HG03460 (cell line): ENCODE data around the gene TMEM255B.
A peak's percentile ranks its signal among the peaks of the same experiment; 100 is the strongest.
"Not testable (repeated sequence)": the region's sequence is repeated elsewhere in the genome, so short reads cannot be mapped to it uniquely, and the experiment has no call there.

Experiments used
- ATAC-seq: cut with Tn5 transposase; IDR thresholded peaks from one replicate; pipeline ENCODE4 v1.9.1; 2021; ENCODE audit not compliant: unreplicated experiment

TMEM255B gene

DNA sequence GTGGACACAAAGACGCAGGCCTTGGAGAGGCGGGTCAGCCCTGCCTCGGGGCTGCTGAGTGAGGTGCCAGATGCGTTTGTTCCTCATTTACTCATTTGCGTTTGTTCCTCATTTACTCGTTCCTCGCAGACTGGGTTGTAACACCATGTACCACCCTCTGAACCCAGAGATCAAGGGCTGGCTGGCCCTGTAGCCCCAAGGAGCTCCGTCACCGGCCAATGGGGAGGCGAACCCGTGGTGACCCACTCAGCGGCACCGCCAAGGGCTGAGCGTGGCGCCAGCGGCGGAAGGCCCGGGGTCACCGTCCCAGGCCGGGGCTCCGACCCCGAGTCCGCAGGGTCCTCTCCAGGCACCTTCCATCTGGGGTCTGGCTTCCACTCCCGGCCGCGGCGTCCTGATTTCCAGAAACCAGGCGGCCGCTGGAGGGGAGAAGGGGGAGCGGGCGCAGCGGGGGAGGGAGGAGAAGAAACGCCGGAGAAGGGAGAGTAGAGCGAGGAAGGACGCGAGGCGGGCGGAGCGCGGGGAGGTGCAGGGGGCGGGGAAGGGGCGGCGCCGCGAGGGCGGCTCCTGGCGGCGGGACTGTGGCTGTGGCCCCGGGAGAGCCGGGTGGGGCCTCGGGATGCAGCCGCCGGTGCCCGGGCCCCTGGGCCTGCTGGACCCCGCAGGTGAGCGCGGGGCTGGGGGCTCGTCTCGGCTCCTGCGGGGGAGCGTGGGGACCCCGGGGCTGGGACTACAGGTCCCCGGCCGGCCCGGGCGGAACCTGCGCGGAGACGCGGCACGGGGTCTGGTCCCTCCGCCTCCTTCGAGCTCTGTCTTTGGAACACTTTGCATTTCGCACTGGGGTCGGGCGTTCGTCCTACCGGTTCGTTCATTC lies at the start of gene TMEM255B:
Gene TMEM255B (plus strand): TSS at position 576 of the 874 bp plus-strand sequence. CDS start 44 bp downstream, at position 620.
- peak; percentile 82 for ATAC-seq

DNA sequence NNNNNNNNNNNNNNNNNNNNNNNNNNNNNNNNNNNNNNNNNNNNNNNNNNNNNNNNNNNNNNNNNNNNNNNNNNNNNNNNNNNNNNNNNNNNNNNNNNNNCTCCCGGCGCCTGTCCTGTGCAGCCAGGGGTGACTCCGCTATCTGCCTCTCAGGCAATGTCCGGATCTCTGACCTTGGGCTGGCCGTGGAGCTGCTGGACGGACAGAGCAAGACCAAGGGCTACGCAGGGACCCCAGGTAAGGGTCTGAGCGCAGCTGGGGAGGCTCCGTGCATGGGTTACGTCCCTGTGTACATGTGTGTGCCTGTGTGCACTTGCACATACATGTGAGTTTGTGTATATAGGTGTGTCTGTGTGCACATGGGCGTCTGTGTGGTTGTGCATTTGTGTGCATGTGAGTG lies 36.1 kb upstream of the TMEM255B start:
- ATAC-seq, result no peak

DNA sequence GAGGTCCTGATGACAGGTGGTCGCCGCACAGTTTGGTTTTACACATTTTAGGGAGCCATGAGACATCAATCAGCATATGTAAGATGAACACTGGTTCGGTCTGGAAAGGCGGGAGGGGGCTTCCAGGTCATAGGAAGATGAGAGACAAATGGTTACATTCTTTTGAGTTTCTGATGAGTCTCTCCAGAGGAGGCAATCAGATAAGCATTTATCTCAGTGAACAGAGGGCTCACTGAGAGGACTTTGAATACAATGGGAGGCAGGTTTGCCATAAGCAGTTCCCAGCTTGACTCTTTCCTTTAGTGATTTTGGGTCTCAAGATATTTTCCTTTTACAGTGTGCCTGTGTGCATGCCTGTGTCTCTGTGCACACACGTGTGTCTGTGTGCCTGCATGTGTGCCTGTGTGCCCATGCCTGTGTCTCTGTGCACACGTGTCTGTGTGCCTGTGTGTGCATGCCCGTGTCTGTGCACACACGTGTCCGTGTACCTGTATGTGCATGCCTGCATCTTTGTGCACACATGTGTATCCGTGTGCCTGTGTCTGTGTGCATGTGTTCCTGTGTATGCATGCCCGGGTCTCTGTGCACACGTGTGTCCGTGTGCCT lies 35.5 kb upstream of the TMEM255B start:
- ATAC-seq, result no peak

DNA sequence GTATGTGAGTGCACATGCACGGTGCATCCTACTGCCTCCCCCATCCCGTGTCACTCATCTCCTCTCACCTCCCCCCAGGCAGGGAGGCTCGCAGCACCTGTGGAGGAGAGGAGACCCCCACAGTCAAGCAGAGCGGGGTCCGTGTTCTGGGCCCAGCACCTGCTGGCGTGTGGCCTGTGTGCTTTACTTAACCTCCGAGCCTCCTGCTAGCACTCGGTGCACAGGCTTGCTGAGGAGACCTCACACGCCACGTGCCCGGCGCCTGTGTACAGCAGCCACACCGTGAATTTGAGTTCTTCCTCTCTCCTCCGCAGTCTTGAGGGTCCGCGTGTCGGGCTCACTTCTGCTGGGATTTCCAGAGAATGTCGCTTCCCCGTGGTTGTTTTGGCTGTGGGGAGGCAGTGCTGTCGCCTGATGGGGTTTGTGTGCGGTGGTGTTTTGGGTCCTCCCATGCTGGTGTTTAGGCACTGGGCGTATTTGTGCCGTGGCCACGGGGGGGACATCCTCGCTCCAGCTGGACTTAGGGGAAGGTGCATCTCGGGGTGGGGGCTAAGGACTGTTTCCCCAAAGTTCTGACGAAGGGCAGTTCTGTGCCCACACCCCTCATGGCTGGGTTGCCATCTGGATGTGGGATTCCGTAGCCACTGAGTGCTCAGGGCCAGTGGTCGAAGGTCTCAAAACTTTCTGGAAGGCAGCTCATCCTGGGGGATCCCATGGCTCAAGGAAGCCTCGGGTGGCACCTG lies 34.8 kb upstream of the TMEM255B start:
- ATAC-seq, result peak; percentile 8

DNA sequence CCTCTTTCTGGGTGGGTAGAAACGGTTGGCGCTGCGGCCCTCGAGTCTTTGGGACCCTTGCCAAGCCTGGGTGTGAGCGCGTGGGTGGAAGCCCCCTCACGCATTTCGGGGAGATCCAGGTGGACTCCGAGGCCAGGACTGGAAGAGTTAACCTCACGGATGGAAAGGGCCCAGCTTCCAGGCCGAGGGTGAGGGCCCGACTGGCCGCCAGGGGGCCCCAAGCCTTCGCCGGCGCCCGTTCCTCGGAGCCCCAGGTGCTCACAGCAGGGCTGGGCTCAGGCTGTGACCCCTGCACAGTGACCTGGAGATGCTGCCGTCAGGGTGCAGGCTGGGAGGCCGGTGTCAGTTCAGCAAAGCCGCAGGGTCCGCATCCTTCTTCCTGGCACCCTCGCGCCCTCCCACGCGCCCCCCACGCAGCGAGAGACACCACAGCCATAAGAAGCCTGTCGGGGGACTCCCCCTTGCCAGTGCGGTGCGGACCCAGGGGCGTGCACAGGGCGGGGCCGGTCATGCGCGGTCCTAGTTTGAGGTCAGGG lies 34.2 kb upstream of the TMEM255B start:
- peak; percentile 93 for ATAC-seq

DNA sequence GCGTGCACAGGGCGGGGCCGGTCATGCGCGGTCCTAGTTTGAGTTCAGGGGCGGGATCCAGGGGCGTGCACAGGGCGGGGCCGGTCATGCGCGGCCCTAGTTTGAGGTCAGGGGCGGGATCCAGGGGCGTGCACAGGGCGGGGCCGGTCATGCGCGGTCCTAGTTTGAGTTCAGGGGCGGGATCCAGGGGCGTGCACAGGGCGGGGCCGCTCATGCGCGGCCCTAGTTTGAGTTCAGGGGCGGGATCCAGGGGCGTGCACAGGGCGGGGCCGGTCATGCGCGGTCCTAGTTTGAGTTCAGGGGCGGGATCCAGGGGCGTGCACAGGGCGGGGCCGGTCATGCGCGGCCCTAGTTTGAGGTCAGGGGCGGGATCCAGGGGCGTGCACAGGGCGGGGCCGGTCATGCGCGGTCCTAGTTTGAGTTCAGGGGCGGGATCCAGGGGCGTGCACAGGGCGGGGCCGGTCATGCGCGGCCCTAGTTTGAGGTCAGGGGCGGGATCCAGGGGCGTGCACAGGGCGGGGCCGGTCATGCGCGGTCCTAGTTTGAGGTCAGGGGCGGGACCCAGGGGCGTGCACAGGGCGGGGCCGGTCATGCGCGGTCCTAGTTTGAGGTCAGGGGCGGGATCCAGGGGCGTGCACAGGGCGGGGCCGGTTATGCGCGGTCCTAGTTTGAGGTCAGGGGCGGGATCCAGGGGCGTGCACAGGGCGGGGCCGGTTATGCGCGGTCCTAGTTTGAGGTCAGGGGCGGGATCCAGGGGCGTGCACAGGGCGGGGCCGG lies 33.5 kb upstream of the TMEM255B start:
- ATAC-seq, result not testable (repeated sequence)

DNA sequence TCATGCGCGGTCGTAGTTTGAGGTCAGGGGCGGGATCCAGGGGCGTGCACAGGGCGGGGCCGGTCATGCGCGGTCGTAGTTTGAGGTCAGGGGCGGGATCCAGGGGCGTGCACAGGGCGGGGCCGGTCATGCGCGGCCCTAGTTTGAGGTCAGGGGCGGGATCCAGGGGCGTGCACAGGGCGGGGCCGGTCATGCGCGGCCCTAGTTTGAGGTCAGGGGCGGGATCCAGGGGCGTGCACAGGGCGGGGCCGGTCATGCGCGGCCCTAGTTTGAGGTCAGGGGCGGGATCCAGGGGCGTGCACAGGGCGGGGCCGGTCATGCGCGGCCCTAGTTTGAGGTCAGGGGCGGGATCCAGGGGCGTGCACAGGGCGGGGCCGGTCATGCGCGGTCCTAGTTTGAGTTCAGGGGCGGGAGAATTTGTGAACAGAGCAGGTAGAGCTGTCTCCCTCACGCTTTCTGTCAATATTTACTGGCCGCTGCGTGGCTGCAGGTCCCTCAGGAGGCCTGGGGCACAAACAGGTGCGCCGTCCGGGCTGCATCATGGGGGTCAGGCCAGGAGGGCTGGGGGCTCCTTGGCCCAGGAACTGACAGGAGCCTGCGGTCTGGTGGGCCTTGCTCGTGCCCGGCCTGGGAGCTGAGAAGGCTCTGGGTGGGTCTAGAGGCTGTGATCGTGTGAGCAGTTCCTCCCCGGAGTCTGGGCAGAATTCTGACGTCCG lies 32.8 kb upstream of the TMEM255B start:
- ATAC-seq, result not testable (repeated sequence)

DNA sequence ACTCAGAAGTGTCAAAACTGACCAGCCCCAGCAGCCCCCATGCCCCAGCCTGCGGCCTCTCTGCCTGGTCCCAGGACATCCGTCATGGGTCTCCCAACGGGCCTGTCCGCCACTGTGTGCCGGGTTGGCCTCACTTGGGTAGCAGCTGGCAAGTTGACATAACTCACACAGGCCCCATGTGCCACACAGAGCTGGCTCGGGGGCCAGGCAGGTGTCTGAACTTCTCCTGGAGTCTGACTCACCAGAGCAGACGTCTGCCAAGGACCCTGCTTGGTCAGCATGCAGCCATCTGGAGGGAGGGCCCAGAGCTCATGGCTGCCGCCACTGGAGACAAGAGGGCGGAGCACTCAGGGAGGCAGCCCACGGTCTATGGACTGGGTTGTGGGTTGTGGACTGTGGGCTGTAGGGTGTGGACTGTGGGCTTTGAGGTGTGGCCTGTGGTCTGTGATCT lies 32.0 kb upstream of the TMEM255B start:
- no peak for ATAC-seq

DNA sequence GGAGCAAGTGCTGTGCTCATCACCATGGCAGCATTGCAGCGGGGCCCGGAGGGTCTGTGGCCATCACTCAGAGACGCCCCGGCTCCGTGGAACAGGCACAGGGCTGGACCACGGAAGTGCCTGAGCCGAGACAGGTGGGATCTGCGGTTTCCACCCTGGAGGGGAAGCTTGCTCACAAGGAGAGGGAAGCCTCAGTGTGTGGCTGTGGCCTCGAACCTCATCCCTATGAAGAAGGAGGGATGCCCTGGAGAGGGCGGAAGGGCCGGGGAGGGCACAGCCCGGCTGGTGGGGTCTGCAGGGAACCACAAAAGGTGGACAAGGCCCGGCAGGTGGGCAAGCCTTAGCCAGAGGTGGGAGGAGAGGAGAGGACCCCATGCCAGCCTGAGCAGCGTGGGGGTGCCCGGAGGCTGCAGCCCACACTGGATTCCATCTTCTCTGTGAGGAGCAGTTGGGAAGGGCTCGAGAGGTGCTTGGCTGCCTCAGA lies 30.4 kb upstream of the TMEM255B start:
- ATAC-seq, result no peak

DNA sequence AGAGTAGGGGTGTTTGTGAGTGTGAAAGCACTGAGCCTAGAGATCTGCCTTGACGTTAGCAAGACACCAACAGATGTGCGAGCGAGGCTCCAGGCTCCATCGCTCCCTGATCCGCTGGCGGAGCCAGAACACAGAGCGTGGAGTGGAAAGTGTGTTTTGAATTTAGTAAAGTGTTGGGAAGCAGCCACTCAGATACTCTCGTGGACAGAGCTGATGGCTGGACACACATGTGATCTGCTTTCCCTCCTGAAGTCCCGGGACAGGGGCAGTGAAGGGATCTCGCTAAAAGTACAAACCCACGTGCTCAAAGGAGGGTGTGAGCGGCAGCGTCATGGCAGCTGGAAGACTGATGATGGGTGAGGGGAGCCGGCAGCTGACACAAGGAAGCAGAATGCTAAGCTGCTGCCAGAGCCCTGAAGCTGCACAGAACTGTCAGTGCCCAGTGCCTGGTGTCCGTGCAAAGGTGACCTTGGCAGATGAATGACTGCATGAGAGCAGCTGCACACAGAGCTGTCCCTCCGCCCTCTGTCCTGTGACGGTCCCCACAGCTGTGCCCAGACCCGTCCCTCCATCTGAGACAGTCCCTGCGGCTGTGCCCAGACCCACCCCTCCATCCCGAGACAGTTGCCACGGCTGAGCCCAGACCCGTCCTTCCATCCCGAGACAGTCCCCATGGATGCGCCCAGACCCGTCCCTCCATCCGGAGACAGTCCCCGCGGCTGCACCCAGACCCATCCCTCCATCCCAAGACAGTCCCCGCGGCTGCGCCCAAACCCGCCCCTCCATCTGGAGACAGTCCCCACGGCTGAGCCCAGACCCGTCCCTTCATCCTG lies 29.6 kb upstream of the TMEM255B start:
- ATAC-seq, result no peak

DNA sequence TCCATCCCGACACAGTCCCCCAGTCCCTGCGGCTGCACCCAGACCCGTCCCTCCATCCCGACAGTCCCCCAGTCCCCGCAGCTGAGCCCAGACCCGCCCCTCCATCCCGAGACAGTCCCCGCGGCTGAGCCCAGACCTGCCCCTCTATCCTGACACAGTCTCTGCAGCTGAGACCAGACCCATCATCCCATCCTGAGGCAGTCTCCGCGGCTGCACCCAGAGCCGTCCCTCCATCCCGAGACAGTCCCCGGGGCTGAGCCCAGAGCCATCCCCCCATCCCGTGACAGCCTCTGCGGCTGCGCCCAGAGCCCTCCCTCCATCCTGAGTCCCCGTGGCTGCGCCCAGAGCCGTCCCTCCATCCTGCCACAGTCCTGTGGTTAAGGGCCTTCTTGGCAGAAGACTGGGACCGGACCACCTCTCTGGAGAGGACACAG lies 28.8 kb upstream of the TMEM255B start:
- ATAC-seq, result no peak

DNA sequence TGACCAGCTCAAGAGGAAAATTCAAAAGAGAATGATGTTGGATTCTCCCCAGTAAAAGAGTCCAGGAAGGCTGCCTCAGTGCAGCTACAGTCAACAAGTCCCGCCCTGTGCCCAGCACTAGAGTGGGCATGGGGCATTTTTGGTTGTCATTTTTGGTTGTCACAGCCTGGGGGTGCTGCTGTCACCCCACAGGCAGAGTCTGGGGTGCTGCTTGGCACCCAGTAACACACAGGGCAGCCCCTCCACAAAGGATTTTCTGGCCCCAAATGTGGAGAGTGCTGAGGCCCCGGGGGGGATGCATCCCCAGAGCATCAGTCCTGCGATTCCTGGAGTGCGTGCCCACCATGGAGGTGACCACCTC lies 28.2 kb upstream of the TMEM255B start:
- ATAC-seq, result no peak

DNA sequence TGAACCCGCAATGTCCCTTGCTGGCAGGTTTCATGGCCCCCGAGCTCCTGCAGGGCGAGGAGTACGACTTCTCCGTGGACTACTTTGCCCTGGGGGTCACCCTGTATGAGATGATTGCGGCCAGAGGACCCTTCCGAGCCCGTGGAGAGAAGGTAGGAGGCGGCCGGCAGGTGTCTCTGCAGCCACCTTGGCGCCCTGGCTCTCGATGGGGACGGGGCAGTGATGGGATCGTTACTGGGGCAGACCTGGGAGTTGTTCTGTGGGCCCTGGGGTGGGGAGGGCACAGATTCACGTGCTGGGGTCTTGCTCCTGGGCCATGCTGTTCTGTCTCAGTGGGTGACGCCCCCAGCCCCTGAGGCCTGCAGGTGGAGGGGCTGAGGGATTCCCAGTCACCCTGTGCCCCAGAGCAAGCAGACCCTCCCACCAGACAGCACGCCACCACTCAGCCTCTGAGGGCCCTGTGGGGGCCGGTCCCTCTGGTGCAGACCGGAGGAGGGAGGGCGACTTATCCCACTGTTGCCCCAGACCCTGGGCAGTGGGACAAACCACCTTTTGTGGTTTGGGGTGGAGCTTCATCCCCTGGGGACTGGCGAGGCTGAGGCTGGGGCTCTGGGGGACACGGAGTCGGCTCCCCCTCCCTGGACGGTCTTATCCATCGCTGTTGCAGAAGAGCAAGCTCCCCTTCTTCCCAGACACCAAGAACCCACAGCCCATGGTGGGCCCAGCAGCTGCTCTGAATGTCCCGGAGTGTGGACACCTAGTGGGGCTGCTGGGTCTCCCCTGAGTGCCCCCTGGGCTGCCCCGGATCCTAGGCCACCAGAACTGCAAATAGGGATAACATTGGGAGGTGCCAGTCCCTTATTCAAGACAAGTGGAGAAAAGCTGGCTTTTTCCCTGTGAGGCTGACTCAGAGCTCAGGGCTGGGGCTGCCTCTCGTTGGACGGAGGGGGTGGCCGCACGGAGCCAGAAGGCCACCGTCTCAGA lies 27.5 kb upstream of the TMEM255B start:
- no peak for ATAC-seq

DNA sequence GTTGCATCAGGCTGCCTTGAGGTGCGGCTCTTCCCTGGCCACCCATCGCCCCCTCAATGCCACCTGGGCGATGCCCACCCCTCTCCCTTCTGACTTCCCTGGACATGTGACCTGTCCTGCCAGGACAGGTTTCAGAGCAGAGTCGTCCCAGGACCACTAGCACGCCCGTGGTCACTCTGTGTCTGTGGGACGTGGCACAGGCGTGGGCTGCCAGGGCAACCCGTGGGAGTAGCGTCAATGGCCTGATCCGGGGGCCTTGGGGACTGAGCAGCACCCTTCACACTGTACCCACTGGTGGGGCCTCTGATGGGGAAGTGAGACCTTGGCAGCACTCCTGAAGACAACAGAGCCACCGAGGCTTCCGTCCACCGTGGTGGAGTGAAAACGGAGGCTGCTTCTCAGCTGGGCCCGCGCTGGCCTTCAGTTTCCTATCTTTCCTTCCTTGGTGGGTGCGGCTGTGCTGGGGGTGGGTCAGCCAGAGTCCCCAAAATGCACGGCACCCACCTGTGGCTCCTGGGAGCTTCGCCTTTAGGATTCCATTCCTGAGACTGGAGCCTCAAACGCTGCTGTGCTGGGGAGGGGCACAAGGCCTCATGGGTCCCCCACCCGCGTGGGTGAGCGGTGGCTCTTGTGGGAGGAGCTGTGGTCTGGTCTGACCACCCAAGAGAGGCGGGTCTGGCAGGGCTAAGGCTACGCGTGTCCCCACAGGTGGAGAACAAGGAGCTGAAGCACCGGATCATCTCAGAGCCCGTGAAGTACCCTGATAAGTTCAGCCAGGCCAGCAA lies 26.7 kb upstream of the TMEM255B start:
- ATAC-seq, result no peak

DNA sequence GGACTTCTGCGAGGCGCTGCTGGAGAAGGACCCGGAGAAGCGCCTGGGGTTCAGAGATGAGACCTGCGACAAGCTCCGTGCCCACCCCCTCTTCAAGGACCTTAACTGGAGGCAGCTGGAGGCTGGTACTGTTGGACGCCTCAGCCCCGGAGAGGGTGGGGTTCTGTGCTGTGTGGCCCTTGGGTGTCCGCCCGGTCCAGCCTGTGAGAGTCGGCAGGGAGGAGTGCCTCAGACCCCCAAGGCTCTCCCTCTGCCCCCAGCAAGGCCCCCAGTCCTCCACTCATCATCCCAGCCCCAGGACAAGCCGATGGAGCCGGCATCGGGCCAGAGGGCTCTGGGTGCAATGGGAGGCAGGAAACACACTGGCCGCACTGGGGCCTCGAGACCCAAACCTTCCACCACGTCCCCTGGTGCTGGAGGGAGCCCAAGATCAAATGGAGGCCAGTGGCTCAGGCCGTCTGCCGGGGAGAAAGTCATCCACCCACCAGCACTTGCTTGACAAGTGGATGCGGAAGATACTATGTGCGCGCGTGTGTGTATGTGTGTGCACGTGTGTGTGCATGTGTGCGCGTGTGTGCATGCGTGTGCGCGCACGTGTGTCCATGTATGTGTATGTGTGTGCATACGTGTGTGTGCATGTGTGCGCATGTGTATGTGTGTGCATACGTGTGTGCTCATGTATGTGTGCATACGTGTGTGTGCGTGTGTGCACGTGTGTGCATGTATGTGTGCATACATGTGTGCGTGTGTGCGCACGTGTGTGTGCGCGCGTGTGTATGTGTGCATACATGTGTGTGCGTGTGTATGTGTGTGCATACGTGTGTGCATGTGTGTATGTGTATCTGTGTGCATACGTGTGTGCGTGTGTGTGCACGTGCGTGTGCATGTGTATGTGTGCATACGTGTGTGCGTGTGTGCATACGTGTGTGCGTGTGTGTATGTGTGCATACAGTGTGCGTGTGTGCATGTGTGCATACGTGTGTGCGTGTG lies 25.8 kb upstream of the TMEM255B start:
- no peak for ATAC-seq
